H9 (cell line): ENCODE measurements around the gene RCN2. TPM values are rescaled to one million over a fixed set of nuclear protein-coding genes. Genes with fewer than 3 reads are reported as not detected.

Source experiments
- DNase-seq: peaks from one replicate; pipeline ENCODE4 v3.0.0-alpha.2; 2017
- H2AFZ ChIP-seq: one replicate; pipeline ENCODE4 v1.6.1; 2013; ENCODE audit warnings: mild to moderate bottlenecking, low read length, control low read depth, moderate library complexity
- H2AK5ac ChIP-seq: 2 replicates; pipeline ENCODE4 v1.6.1; 2013; ENCODE audit warnings: low read length, control low read depth, mixed read lengths; ENCODE audit not compliant: insufficient read length
- H2BK120ac ChIP-seq: one replicate; pipeline ENCODE4 v1.6.1; 2013; ENCODE audit warnings: low read depth, mild to moderate bottlenecking, low read length, control low read depth, inconsistent platforms; ENCODE audit not compliant: poor library complexity, severe bottlenecking
- H2BK12ac ChIP-seq: 2 replicates; pipeline ENCODE4 v1.6.1; 2013; ENCODE audit warnings: low read length, control low read depth, mixed read lengths, low read depth; ENCODE audit not compliant: insufficient read length
- H2BK15ac ChIP-seq: 2 replicates; pipeline ENCODE4 v1.6.1; 2013; ENCODE audit warnings: low read depth, low read length, control low read depth
- H2BK20ac ChIP-seq: one replicate; pipeline ENCODE4 v1.6.1; 2013; ENCODE audit warnings: low read depth, mild to moderate bottlenecking, low read length, control low read depth, inconsistent platforms; ENCODE audit not compliant: poor library complexity, severe bottlenecking
- H2BK5ac ChIP-seq: 2 replicates; pipeline ENCODE4 v1.6.1; 2013; ENCODE audit warnings: low read length, control low read depth, mixed read lengths; ENCODE audit not compliant: insufficient read length
- H3K14ac ChIP-seq: 2 replicates; pipeline ENCODE4 v1.6.1; 2013; ENCODE audit warnings: low read length, control low read depth; ENCODE audit not compliant: insufficient read depth
- H3K18ac ChIP-seq: 2 replicates; pipeline ENCODE4 v1.6.1; 2013; ENCODE audit warnings: low read depth, mild to moderate bottlenecking, mixed read lengths, low read length, control low read depth; ENCODE audit not compliant: insufficient read length
- H3K23ac ChIP-seq: 2 replicates; pipeline ENCODE4 v1.6.1; 2013; ENCODE audit warnings: low read length, control low read depth, mixed read lengths, low read depth; ENCODE audit not compliant: insufficient read length
- H3K23me2 ChIP-seq: 2 replicates; pipeline ENCODE4 v1.6.1; 2013; ENCODE audit warnings: low read depth, mild to moderate bottlenecking, mixed read lengths, low read length, control low read depth; ENCODE audit not compliant: insufficient read length, poor library complexity, severe bottlenecking
- H3K27ac ChIP-seq: 2 replicates; pipeline ENCODE4 v1.5.1; 2013; ENCODE audit warnings: low read length, control low read depth, mixed read lengths, low read depth; ENCODE audit not compliant: insufficient read length
- H3K27me3 ChIP-seq: 2 replicates; pipeline ENCODE4 v1.6.1; 2013; ENCODE audit warnings: low read length, control low read depth, inconsistent platforms; ENCODE audit not compliant: insufficient read depth
- H3K4ac ChIP-seq: 2 replicates; pipeline ENCODE4 v1.6.1; 2013; ENCODE audit warnings: low read depth, mild to moderate bottlenecking, control low read depth, inconsistent platforms, low read length, moderate library complexity
- H3K4me1 ChIP-seq: 2 replicates; pipeline ENCODE4 v1.6.1; 2013; ENCODE audit warnings: low read length, control low read depth, inconsistent platforms; ENCODE audit not compliant: insufficient read depth
- H3K4me2 ChIP-seq: 2 replicates; pipeline ENCODE4 v1.6.1; 2013; ENCODE audit warnings: low read length, control low read depth, mixed read lengths; ENCODE audit not compliant: insufficient read length, insufficient read depth
- H3K56ac ChIP-seq: 2 replicates; pipeline ENCODE4 v1.6.1; 2013; ENCODE audit warnings: low read depth, mild to moderate bottlenecking, mixed read lengths, low read length, control low read depth; ENCODE audit not compliant: insufficient read length
- H3K79me1 ChIP-seq: 2 replicates; pipeline ENCODE4 v1.6.1; 2013; ENCODE audit warnings: low read depth, mild to moderate bottlenecking, moderate library complexity, low read length, control low read depth, inconsistent platforms; ENCODE audit not compliant: insufficient read depth, poor library complexity, severe bottlenecking
- H3K79me2 ChIP-seq: 2 replicates; pipeline ENCODE4 v1.6.1; 2013; ENCODE audit warnings: low read length, control low read depth, inconsistent platforms; ENCODE audit not compliant: insufficient read depth
- H3K9ac ChIP-seq: 2 replicates; pipeline ENCODE4 v1.6.1; 2013; ENCODE audit warnings: low read length, control low read depth, mixed read lengths; ENCODE audit not compliant: insufficient read length; ENCODE audit errors: extremely low read depth
- H3K9me3 ChIP-seq: one replicate; pipeline ENCODE4 v1.6.1; 2013; ENCODE audit warnings: low read depth, low read length, inconsistent platforms; ENCODE audit not compliant: control insufficient read depth
- H3T11ph ChIP-seq: one replicate; pipeline ENCODE4 v1.6.1; 2013; ENCODE audit warnings: mild to moderate bottlenecking, low read length, control low read depth, inconsistent platforms
- H4K20me1 ChIP-seq: one replicate; pipeline ENCODE4 v1.6.1; 2013; ENCODE audit not compliant: control insufficient read depth, insufficient read length, insufficient read depth
- H4K5ac ChIP-seq: 2 replicates; pipeline ENCODE4 v1.6.1; 2013; ENCODE audit warnings: low read depth, mild to moderate bottlenecking, mixed read lengths, low read length, control low read depth; ENCODE audit not compliant: insufficient read length
- H4K8ac ChIP-seq: replicated peaks from 2 replicates; pipeline ENCODE4 v1.6.1; 2013; ENCODE audit warnings: low read length, control low read depth, mixed read lengths, low read depth; ENCODE audit not compliant: insufficient read length
- H4K91ac ChIP-seq: 2 replicates; pipeline ENCODE4 v1.6.1; 2013; ENCODE audit warnings: low read depth, mild to moderate bottlenecking, moderate library complexity, mixed read lengths, low read length, control low read depth; ENCODE audit not compliant: insufficient read length
- H3K27ac Mint-ChIP-seq, 3 experiments: 2 replicates in 2 of 3; 3 replicates in 1 of 3; pipeline ENCODE4 v1.8.0; 2020 to 2021; ENCODE audit warnings: mixed read lengths in 3 of 3, mild to moderate bottlenecking in 1 of 3, moderate library complexity in 1 of 3
- H3K27me3 Mint-ChIP-seq: 2 replicates; pipeline ENCODE4 v1.8.0; 2021; ENCODE audit warnings: low read depth, mild to moderate bottlenecking, moderate library complexity, mixed read lengths
- H3K36me3 Mint-ChIP-seq, 3 experiments: 2 replicates in 2 of 3; 3 replicates in 1 of 3; pipeline ENCODE4 v1.8.0; 2020 to 2021; ENCODE audit warnings: low read depth in 3 of 3, mixed read lengths in 3 of 3; ENCODE audit not compliant: insufficient read depth in 1 of 3
- H3K4me1 Mint-ChIP-seq, 2 experiments: 2 replicates each; pipeline ENCODE4 v1.8.0; 2020; ENCODE audit warnings: mixed read lengths in 2 of 2
- H3K4me3 Mint-ChIP-seq, 2 experiments: 2 replicates in 1 of 2; 3 replicates in 1 of 2; pipeline ENCODE4 v1.8.0; 2020 to 2021; ENCODE audit warnings: mild to moderate bottlenecking in 2 of 2, mixed read lengths in 2 of 2, moderate library complexity in 1 of 2
- H3K9me3 Mint-ChIP-seq, 2 experiments: 2 replicates in 1 of 2; 3 replicates in 1 of 2; pipeline ENCODE4 v1.8.0; 2020; ENCODE audit warnings: mild to moderate bottlenecking in 2 of 2, mixed read lengths in 2 of 2, moderate library complexity in 1 of 2
- WGBS: extraction: QIAGEN DNeasy Blood & Tissue Kit; methylation state at CpG from one replicate; pipeline ENCODE4 v1.1.7; 2013; ENCODE audit warnings: missing lambda C conversion rate, low lambda C conversion rate, mixed read lengths; ENCODE audit not compliant: insufficient read length; ENCODE audit errors: extremely low coverage; 5-methylcytosine and 5-hydroxymethylcytosine counted together
- total RNA-seq: library from RNA; stranded (reverse); gene quantifications from 2 replicates; pipeline ENCODE4 v1.2.1, GENCODE V29; 2021
- TF ChIP-seq, protein P1 (sequence below): fragments of 200-600 bp; sonication (generic); conservative IDR thresholded peaks from 3 replicates; pipeline ENCODE4 v1.8.0; 2021; ENCODE audit warnings: antibody characterized with exemption, mild to moderate bottlenecking

The RCN2 gene
- total RNA-seq, 1 experiment from 2014 or later: 139 TPM

DNA sequence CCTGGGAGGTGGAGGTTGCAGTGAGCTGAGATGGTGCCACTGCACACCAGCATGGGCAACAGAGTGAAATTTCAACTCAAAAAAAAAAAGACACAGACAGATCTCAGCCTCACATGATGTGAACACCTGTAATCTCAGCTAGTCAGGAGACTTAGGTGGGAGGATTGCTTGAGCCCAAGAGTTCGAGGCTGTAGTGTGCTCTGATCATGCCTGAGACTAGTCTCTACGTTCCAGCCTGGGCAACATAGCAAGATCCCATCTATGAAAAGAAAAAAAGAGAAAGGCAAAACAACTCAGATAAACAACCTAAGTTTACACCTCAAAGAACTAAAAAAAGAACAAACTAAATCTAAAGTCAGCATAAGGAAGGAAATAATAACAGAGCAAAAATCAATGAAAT, 37.4 kb upstream of the RCN2 start:
- peaks cover 2% of the 10 kb centered on the region; the same call in 1 of the 2 replicates for H3K27me3 Mint-ChIP-seq
- Histone ChIP-seq H3K79me1 (no peaks in the 10 kb centered on the region), H3K56ac (no peak overlapping the region), H3K79me2 (no peaks in the 10 kb centered on the region), H3K27me3 (no peaks in the 10 kb centered on the region), H4K20me1 (no peaks in the 10 kb centered on the region), H4K5ac (no peak overlapping the region), H2BK5ac (no peak overlapping the region), H3K18ac (no peak overlapping the region), H3T11ph (no peak overlapping the region), H2BK15ac (no peak overlapping the region), H4K91ac (no peak overlapping the region), H2BK12ac (no peak overlapping the region), H3K4me2 (no peak overlapping the region), H3K23ac (no peak overlapping the region), H3K14ac (no peak overlapping the region), H4K8ac (no peak overlapping the region), H3K4me1 (no peaks in the 10 kb centered on the region), H3K27ac (no peak overlapping the region), H2BK20ac (no peak overlapping the region), H2AK5ac (no peak overlapping the region), H2BK120ac (no peak overlapping the region), H3K9me3 (no peaks in the 10 kb centered on the region), H3K23me2 (no peaks in the 10 kb centered on the region), H3K4ac (no peak overlapping the region), H3K9ac (no peak overlapping the region), H2AFZ (no peak overlapping the region)
- TF ChIP-seq, protein P1, sequence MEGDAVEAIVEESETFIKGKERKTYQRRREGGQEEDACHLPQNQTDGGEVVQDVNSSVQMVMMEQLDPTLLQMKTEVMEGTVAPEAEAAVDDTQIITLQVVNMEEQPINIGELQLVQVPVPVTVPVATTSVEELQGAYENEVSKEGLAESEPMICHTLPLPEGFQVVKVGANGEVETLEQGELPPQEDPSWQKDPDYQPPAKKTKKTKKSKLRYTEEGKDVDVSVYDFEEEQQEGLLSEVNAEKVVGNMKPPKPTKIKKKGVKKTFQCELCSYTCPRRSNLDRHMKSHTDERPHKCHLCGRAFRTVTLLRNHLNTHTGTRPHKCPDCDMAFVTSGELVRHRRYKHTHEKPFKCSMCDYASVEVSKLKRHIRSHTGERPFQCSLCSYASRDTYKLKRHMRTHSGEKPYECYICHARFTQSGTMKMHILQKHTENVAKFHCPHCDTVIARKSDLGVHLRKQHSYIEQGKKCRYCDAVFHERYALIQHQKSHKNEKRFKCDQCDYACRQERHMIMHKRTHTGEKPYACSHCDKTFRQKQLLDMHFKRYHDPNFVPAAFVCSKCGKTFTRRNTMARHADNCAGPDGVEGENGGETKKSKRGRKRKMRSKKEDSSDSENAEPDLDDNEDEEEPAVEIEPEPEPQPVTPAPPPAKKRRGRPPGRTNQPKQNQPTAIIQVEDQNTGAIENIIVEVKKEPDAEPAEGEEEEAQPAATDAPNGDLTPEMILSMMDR: no peak
- no CpG with 5 or more reads among the region's 2 CpGs for WGBS
- no peak for DNase-seq
- no peak overlapping the region for H3K27ac Mint-ChIP-seq
- no peak overlapping the region for H3K4me3 Mint-ChIP-seq
- H3K36me3 Mint-ChIP-seq: peaks cover 11 to 30% (median 14%) of the 10 kb centered on the region in 3 experiments
- peaks cover 14 to 21% of the 10 kb centered on the region in 2 experiments for H3K9me3 Mint-ChIP-seq
- H3K4me1 Mint-ChIP-seq: no peaks in the 10 kb centered on the region
